ENCODE data around the gene FGFR2. TPM values are rescaled to one million over a fixed set of nuclear protein-coding genes. Genes with fewer than 3 reads are reported as not detected.
"Not testable (repeated sequence)": the region's sequence is repeated elsewhere in the genome, so short reads cannot be mapped to it uniquely, and the experiment has no call there.

The FGFR2 gene
- total RNA-seq, 6 experiments from 2014 or later = not detected

- DNase-seq = no peak
- Mint-ChIP-seq H3K36me3 (ENCODE audit: low read depth) (no peaks in the 10 kb centered on the region), H3K27me3 (ENCODE audit: insufficient read depth) (peaks cover 1% of the 10 kb centered on the region), H3K4me1 (ENCODE audit: low read depth) (no peaks in the 10 kb centered on the region), H3K9me3 (peaks cover 35% of the 10 kb centered on the region), H3K4me3 (no peak overlapping the region), H3K27ac (no peak overlapping the region)
- TF ChIP-seq, protein P1, sequence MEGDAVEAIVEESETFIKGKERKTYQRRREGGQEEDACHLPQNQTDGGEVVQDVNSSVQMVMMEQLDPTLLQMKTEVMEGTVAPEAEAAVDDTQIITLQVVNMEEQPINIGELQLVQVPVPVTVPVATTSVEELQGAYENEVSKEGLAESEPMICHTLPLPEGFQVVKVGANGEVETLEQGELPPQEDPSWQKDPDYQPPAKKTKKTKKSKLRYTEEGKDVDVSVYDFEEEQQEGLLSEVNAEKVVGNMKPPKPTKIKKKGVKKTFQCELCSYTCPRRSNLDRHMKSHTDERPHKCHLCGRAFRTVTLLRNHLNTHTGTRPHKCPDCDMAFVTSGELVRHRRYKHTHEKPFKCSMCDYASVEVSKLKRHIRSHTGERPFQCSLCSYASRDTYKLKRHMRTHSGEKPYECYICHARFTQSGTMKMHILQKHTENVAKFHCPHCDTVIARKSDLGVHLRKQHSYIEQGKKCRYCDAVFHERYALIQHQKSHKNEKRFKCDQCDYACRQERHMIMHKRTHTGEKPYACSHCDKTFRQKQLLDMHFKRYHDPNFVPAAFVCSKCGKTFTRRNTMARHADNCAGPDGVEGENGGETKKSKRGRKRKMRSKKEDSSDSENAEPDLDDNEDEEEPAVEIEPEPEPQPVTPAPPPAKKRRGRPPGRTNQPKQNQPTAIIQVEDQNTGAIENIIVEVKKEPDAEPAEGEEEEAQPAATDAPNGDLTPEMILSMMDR (IDR thresholded peaks at IDR 0.05) = no peak
Observed at GRCh38 chr10:121559326-121560026, 38.8 kb downstream of the FGFR2 start.

DNA sequence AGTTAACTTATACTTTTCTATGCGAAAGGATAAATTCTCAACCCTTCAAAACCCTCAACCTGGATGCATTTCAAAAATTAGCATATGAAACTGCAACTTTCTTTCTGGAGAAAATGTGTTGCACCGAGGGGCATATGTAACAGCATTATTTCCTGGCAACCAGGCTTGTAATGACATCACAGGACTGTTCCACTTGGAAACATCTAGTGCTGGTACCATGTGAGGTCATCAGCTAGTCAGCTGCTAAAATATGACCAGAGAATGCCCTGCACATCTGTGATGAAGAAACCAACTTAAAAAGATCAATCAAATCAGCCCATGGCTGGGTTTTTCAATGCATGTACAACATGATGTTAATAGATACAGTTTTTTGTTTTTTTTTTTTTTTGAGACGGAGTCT is 40.0 kb downstream of the FGFR2 start:
- DNase-seq = no peak
- no peak overlapping the region for H3K4me3 Mint-ChIP-seq
- peaks cover 39% of the 10 kb centered on the region for H3K9me3 Mint-ChIP-seq
- H3K27ac Mint-ChIP-seq = no peak overlapping the region
- TF ChIP-seq, protein P1 (IDR thresholded peaks at IDR 0.05) = no peak
- no peaks in the 10 kb centered on the region for H3K4me1 Mint-ChIP-seq (ENCODE audit: low read depth)
- peaks cover 1% of the 10 kb centered on the region for H3K27me3 Mint-ChIP-seq (ENCODE audit: insufficient read depth)
- no peaks in the 10 kb centered on the region for H3K36me3 Mint-ChIP-seq (ENCODE audit: low read depth)

- Mint-ChIP-seq H3K4me3 (no peak overlapping the region), H3K4me1 (ENCODE audit: low read depth) (no peaks in the 10 kb centered on the region), H3K9me3 (peaks cover 45% of the 10 kb centered on the region), H3K36me3 (ENCODE audit: low read depth) (no peaks in the 10 kb centered on the region), H3K27ac (no peak overlapping the region), H3K27me3 (ENCODE audit: insufficient read depth) (peaks cover 1% of the 10 kb centered on the region)
- TF ChIP-seq, protein P1 (IDR thresholded peaks at IDR 0.05) = no peak
- no peak for DNase-seq
Observed at GRCh38 chr10:121556918-121557573, 41.2 kb downstream of the FGFR2 start.

DNA sequence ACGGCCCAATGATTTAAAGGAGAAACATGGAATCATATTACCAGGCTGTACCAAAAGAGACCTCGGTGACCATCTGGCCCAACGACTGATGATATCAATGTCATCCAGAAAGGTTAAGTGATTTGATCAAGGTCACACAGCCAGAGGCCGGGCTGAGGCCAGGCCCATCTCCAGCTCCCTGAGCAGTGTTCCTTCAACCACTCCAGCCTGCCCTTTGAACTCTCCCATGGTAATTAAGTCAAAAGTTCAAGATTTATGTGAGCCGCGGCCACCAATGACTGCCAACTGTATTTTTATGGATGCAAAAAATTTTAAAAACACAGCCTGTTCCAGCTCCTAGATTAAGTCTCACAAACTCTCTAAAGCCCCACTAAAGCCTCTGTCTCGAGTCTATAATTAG is 41.8 kb downstream of the FGFR2 start:
- H3K27me3 Mint-ChIP-seq (ENCODE audit: insufficient read depth) = peaks cover 1% of the 10 kb centered on the region
- peaks cover 2% of the 10 kb centered on the region; the same call in 1 of the 2 replicates for H3K36me3 Mint-ChIP-seq (ENCODE audit: low read depth)
- DNase-seq = no peak
- H3K4me1 Mint-ChIP-seq (ENCODE audit: low read depth) = no peaks in the 10 kb centered on the region
- TF ChIP-seq, protein P1 (IDR thresholded peaks at IDR 0.05) = no peak
- no peak overlapping the region for H3K27ac Mint-ChIP-seq
- H3K4me3 Mint-ChIP-seq = no peak overlapping the region
- H3K9me3 Mint-ChIP-seq = peaks cover 42% of the 10 kb centered on the region

- not testable (repeated sequence) for H3K27me3 Mint-ChIP-seq (ENCODE audit: insufficient read depth); H3K27ac Mint-ChIP-seq; H3K4me3 Mint-ChIP-seq; H3K36me3 Mint-ChIP-seq (ENCODE audit: low read depth); H3K4me1 Mint-ChIP-seq (ENCODE audit: low read depth); DNase-seq
- H3K9me3 Mint-ChIP-seq = peaks cover 42% of the 10 kb centered on the region
Observed at GRCh38 chr10:121554916-121555315, 43.3 kb downstream of the FGFR2 start.
